Measurements from ENCODE around the gene INSIG1. TPM values are rescaled to one million over a fixed set of nuclear protein-coding genes. Genes with fewer than 3 reads are reported as not detected.

Gene INSIG1
- total RNA-seq, 2 experiments from 2014 or later, result 52.5 to 53.4 TPM

DNA sequence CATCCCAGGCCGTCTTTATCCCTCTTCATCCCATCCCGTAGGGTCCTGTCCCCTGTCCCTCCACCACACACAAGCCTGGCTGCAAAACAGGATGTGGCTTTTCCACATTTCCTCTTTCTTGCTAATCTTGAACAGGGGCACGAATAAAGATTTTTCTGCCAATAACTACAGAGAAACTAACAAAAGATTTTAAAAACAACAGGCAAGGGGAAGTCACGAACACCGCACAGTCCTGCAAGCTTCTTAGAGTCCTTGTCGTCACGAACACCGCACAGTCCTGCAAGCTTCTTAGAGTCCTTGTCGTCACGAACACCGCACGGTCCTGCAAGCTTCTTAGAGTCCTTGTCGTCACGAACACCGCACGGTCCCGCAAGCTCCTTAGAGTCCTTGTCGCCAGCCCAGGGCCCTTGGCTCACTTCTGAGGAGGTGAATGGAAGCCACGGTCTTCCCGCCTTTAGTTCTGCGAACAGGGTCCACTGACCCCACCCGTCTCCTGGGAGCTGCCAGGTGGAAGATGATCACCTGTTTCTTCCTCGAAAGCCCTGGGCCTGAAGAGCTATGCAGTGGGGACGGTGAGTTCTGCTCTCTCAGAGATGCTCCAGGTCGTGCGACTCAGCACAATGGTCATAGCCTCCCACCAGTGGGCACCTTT, 10.3 kb upstream of the INSIG1 start:
- Mint-ChIP-seq H3K4me3 (no peak overlapping the region), H3K27me3 (no peaks in the 10 kb centered on the region), H3K36me3 (no peaks in the 10 kb centered on the region), H3K4me1 (peaks cover 42% of the 10 kb centered on the region), H3K9me3 (no peaks in the 10 kb centered on the region), H3K27ac (no peak overlapping the region)
- DNase-seq, result no peak

DNA sequence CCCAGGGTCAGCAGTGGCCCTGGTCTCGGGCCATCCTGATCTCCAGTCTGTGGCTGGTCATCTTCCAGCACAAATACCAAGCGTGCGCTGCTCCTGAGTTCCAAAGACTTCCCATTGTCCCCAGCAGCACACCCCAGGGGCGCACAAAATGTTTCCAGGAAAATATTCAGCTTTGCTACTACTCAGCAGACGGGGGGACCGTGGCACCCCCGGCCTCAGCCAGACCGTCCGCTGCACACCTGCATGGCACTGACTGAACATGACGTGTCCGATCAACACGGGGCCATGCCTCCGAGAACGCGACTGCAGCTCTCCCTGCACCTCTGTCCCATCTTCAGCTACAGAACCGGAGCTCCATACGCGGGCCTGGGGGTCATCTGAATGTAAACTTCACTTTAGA, 9.6 kb upstream of the INSIG1 start:
- Mint-ChIP-seq H3K4me1 (peaks cover 36% of the 10 kb centered on the region), H3K27ac (no peak overlapping the region), H3K36me3 (no peaks in the 10 kb centered on the region), H3K4me3 (no peak overlapping the region), H3K27me3 (no peaks in the 10 kb centered on the region), H3K9me3 (no peaks in the 10 kb centered on the region)
- DNase-seq, result no peak

DNA sequence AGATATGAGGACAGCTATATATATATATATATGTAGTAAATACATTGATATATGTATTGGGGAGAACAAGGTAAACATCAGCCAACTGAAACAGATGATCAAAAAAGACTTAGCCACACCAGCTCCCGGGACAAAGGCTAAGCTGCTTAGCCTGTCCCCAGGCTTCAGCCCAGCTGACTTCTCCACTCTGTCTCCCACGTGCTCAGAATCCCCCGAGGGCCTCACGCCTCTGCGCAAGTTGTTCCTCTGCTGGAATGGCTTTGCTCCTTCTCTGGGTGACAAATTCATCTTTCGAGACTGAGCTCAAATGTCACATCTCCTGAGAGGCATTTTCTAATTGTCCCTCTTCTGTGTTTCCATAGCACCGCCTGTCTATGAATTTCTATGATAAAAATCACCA, 8.6 kb upstream of the INSIG1 start:
- H3K36me3 Mint-ChIP-seq, result no peaks in the 10 kb centered on the region
- no peaks in the 10 kb centered on the region for H3K27me3 Mint-ChIP-seq
- no peak for DNase-seq
- H3K4me3 Mint-ChIP-seq, result no peak overlapping the region
- H3K4me1 Mint-ChIP-seq, result peaks cover 30% of the 10 kb centered on the region
- H3K27ac Mint-ChIP-seq, result no peak overlapping the region
- no peaks in the 10 kb centered on the region for H3K9me3 Mint-ChIP-seq

DNA sequence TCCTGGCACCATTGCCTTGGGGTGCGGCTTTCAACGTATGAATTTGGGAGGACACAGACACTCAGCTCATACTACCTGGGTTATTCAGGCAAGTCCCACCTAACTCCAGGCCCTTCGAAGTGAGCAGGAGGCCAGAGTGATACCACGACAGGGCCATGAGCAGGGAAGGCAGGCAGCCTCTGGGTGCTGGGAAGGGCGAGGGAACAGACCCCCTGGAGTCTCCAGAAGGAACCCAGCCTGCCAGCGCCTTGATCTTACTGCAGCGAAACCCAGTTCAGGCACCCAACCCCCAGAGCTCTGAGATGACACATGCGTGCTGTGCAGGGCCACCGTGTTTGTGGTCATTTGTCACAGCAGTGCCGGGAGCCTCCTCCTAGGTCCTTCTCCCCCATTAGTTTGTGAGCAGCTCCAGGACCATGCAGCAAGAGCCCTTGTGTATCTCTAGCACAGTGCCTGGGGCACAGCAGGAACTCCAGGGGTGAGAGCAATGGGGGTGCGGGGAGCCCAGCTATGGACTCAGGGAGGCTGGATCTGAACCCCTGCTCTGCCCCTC, 7.7 kb upstream of the INSIG1 start:
- Mint-ChIP-seq H3K4me3 (no peak overlapping the region), H3K36me3 (peaks cover 2% of the 10 kb centered on the region), H3K27me3 (no peaks in the 10 kb centered on the region), H3K27ac (no peak overlapping the region), H3K4me1 (peaks cover 30% of the 10 kb centered on the region), H3K9me3 (no peaks in the 10 kb centered on the region)
- no peak for DNase-seq

DNA sequence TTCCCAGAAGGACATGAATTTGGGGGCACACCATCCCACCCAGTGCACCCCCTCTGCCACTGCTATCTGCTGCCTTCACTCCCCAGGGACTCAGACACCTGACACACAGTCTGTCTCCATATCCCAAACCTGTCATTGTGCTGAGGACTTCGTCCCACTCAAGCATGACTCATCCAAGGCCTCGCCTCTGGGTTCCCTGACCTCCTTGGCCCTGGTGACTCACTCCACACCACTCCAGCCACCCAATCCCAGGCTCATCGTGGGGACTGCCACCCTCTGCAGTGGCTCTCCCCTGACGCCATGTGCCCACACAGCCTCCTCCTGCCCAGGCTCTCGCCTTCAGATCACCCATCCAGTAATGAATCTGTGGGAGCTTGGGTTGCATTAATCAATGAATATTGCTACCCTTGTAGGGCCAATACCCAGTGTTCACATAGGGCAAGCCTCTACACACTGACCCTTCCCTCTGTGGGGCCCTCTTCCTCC, 6.6 kb upstream of the INSIG1 start:
- H3K4me1 Mint-ChIP-seq, result peaks cover 26% of the 10 kb centered on the region
- no peak overlapping the region for H3K27ac Mint-ChIP-seq
- no peak for DNase-seq
- no peaks in the 10 kb centered on the region for H3K27me3 Mint-ChIP-seq
- no peaks in the 10 kb centered on the region for H3K9me3 Mint-ChIP-seq
- H3K4me3 Mint-ChIP-seq, result no peak overlapping the region
- peaks cover 2% of the 10 kb centered on the region for H3K36me3 Mint-ChIP-seq

DNA sequence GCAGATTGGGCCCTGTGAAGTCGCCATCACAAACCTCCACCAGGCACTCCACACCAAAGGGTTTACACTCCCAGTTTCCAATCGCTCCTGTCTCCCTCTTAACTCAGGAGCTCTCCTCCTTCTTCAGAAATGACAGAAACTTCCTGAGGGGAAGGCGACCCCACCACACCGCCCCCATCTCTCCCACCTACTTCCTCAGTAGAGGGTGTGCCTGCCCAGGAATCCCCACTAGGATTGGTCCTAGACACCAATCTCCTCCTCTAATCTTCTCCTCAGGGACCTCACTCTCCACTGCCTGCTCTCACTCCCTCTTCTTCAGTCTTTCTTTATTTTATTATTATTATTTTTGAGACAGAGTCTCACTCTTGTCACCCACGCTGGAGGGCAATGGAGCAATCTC, 5.9 kb upstream of the INSIG1 start:
- peaks cover 27% of the 10 kb centered on the region for H3K4me1 Mint-ChIP-seq

DNA sequence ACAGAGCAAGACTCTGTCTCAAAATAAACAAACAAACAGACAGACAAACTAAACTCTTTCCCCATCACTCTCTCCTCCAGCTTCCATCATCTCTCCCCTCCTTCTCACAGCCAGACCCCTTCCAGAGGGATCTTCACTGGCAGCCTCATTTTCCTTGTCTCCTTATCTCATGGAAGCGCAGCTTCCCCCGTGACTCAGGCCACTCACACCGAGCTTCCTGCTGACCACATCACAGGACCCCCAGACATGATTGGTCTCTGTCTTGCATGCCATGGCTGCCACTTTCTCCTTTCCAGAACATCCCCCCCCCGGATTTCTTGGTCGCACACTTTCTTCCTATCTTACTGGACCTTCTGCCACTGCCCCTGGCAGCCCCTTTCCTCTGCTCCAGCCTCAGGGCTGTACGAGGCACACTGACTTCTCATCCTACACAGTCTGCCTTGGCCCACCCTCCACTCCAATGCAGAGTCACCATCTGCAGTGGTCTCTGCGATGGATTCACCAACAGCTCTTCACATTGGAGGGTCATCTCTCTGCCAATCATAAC, 4.9 kb upstream of the INSIG1 start:
- H3K27me3 Mint-ChIP-seq, result no peaks in the 10 kb centered on the region
- no peak overlapping the region for H3K27ac Mint-ChIP-seq
- H3K4me1 Mint-ChIP-seq, result peaks cover 19% of the 10 kb centered on the region
- no peak overlapping the region for H3K4me3 Mint-ChIP-seq
- H3K36me3 Mint-ChIP-seq, result peaks cover 3% of the 10 kb centered on the region
- DNase-seq, result no peak
- H3K9me3 Mint-ChIP-seq, result no peaks in the 10 kb centered on the region

More for the DNA sequence above, 5.9 kb upstream of the INSIG1 start:
- Mint-ChIP-seq H3K36me3 (peaks cover 3% of the 10 kb centered on the region), H3K27me3 (no peaks in the 10 kb centered on the region), H3K27ac (no peak overlapping the region), H3K4me3 (no peak overlapping the region), H3K9me3 (no peaks in the 10 kb centered on the region)
- no peak for DNase-seq

DNA sequence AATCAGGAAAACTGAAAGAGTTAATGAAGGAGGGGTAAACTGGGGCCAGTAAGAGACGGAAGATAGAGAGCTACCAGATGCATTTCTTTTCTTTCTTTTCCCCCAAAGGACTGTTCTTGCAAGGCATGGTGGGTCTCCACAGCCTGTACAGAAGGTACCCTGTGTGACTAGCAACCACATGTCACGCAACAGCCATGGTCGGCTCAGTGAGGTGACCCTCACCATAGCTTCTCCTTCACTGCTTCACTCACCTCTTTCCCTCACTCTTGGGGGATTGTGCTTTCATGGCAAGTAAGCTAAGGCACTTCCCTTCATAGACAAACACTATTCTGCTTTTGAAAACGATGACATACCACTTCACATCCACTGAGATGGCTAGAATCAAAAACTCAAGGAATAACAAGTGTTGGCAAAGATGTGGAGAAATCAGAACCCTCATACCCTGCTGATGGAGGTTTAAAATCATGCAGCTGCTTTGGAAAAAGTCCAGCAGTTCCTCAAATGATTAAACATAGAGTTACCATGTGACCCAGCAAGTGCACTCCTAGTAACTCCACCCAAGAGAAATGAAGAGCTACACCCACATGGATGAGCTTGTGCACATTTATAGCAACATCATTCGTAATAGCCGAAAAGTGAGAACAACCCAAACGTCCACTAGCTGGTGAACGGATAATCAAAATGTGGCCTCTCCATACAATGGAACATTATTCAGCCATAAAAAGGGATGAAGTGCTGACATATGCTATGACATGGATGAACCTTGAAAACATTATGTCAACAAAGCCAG, 3.8 kb upstream of the INSIG1 start:
- no peaks in the 10 kb centered on the region for H3K27me3 Mint-ChIP-seq
- no peak for DNase-seq
- H3K36me3 Mint-ChIP-seq, result peaks cover 7% of the 10 kb centered on the region

DNA sequence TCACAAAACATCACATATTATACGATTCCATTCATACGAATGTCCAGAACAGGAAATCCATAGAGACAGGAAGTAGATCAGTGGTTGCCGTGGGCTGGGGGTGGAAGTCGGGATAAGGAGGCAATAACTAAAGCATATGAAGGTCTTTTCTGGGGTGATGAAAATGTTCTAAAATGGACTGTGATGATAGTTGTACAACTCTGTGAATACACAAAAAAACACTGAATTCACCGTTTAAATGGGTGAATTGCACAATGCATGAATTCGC, 3.2 kb upstream of the INSIG1 start:
- Mint-ChIP-seq H3K4me3 (no peak overlapping the region), H3K27me3 (no peaks in the 10 kb centered on the region), H3K27ac (no peak overlapping the region), H3K4me1 (peaks cover 18% of the 10 kb centered on the region), H3K36me3 (peaks cover 10% of the 10 kb centered on the region), H3K9me3 (no peaks in the 10 kb centered on the region)
- DNase-seq, result no peak

More for the DNA sequence above, 3.8 kb upstream of the INSIG1 start:
- Mint-ChIP-seq H3K9me3 (no peaks in the 10 kb centered on the region), H3K27ac (no peak overlapping the region), H3K4me3 (no peak overlapping the region), H3K4me1 (peaks cover 18% of the 10 kb centered on the region)

DNA sequence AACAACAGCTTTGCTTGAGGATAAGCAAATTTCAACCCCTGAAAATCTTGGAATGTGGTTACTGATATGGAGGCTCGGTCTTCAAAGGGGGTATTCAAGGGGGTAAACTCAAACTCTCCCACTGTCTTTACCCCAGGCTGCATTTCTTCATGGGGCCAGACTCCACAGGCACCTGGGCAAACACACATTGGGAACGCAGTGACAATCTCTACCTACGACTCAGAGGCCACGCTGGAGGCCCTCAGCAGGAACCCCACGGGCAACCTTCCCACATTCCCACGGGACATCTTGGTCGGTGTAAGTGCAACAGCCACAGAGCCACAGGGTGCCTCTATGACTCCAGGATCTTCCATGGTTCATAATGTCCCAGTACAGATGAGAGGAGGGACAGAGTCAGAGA, 2.2 kb upstream of the INSIG1 start:
- Mint-ChIP-seq H3K27ac (no peak overlapping the region), H3K4me1 (peaks cover 26% of the 10 kb centered on the region), H3K4me3 (peak overlapping the region; percentile 19), H3K27me3 (no peaks in the 10 kb centered on the region), H3K9me3 (no peaks in the 10 kb centered on the region), H3K36me3 (peaks cover 18% of the 10 kb centered on the region)
- DNase-seq, result no peak

DNA sequence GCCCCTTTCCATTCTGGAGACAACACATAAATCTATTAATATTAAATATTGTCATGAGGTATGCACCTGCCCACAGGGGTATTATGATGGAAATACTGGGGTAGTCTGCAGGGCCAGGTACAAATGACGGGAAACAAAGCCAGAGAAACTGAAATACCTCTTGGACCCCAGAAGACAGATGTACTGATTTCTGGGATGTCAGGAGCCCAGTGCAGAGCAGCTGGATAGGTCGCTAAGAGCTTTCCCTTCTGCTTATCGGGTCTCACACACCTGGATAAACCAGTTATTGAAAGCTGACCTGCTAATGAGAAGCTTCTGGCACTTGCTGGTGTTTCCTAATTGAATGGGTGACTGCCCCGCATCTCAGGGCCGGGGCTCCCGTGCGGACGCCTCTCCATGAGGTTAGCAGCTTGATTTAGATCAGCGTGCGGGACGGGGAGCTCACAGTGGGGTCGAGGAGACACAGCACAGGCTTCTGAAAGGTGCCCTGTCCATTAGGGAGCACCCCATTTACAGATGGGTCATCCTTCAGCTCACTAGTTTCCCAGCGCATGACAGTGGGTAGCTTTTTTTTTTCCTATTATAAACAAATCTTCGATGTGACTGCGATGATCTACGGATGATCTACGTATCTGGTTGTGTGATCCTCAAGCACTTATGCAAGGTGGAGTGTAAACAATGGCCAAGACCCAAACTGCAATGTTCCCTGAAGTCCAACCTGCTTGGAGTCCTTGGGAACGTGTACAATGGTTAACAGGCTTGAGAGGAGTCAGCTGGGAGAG, 1.5 kb upstream of the INSIG1 start:
- peaks cover 29% of the 10 kb centered on the region for H3K4me1 Mint-ChIP-seq
- peak overlapping the region; percentile 84 for H3K4me3 Mint-ChIP-seq
- DNase-seq, result no peak
- no peaks in the 10 kb centered on the region for H3K9me3 Mint-ChIP-seq
- no peaks in the 10 kb centered on the region for H3K27me3 Mint-ChIP-seq
- peaks cover 24% of the 10 kb centered on the region for H3K36me3 Mint-ChIP-seq
- peak overlapping the region; percentile 92 for H3K27ac Mint-ChIP-seq

DNA sequence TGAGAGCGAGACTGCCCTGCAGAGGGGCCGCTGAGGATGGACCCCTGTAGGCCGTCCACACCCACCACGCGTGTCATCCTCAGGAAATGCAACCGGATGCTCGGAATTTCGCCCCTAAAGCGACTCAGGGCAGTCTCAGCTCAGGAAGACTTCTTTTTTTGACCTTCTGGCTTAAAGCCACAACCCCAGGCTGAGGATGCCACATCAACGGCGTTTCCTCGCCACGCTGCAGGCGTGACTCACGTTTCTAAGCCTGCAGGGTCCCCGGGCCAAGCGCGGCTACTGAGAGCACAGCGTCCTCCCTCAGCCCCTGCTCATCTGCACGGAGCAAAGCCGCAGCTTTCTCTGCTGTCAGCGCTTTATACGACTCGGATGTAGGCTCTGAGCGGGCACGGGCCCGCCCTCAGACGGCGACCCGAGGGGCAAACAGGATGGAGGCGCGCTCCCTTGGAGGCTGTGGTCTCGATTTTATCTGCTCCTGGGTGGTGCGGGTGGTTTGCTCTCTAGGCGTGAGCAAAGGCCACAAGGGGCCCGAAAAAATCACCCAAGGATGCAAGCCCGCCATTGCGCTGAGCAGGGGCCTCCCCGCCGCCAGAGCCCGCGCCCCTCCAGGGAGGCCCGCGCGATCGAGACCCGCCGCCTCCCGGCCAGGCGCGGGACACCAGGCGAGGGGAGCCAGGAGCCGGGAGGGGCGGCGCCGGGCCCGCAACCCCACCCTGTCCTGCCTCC, 726 bp upstream of the INSIG1 start:
- no peaks in the 10 kb centered on the region for H3K27me3 Mint-ChIP-seq
- H3K27ac Mint-ChIP-seq, result peak overlapping the region; percentile 92
- peaks cover 29% of the 10 kb centered on the region for H3K36me3 Mint-ChIP-seq
- peak overlapping the region; percentile 84 for H3K4me3 Mint-ChIP-seq
- no peaks in the 10 kb centered on the region for H3K9me3 Mint-ChIP-seq
- peak; percentile 84 for DNase-seq
- peaks cover 30% of the 10 kb centered on the region for H3K4me1 Mint-ChIP-seq

DNA sequence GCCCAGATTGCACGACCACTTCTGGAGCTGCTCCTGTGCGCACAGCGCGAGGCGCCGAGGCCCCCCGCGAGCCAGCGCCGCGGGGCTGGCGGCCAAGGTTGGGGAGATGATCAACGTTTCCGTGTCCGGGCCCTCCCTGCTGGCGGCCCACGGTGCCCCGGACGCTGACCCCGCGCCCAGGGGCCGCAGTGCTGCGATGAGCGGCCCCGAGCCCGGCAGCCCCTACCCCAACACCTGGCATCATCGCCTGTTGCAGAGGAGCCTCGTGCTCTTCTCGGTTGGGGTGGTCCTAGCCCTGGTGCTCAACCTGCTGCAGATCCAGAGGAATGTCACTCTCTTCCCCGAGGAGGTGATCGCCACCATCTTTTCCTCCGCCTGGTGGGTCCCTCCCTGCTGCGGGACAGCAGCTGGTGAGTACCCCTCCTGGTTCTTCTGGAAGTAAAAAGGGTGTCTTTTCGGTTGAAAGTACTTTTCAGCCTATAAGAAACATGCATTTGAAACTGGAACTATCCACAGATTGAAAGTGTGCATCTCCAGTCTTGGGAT, 683 bp downstream of the INSIG1 start:
- peak overlapping the region; percentile 95 for H3K27ac Mint-ChIP-seq
- DNase-seq, result peak; percentile 18
- H3K36me3 Mint-ChIP-seq, result peaks cover 29% of the 10 kb centered on the region
- no peaks in the 10 kb centered on the region for H3K27me3 Mint-ChIP-seq
- H3K4me3 Mint-ChIP-seq, result peak overlapping the region; percentile 92
- H3K4me1 Mint-ChIP-seq, result peaks cover 30% of the 10 kb centered on the region
- H3K9me3 Mint-ChIP-seq, result no peaks in the 10 kb centered on the region

DNA sequence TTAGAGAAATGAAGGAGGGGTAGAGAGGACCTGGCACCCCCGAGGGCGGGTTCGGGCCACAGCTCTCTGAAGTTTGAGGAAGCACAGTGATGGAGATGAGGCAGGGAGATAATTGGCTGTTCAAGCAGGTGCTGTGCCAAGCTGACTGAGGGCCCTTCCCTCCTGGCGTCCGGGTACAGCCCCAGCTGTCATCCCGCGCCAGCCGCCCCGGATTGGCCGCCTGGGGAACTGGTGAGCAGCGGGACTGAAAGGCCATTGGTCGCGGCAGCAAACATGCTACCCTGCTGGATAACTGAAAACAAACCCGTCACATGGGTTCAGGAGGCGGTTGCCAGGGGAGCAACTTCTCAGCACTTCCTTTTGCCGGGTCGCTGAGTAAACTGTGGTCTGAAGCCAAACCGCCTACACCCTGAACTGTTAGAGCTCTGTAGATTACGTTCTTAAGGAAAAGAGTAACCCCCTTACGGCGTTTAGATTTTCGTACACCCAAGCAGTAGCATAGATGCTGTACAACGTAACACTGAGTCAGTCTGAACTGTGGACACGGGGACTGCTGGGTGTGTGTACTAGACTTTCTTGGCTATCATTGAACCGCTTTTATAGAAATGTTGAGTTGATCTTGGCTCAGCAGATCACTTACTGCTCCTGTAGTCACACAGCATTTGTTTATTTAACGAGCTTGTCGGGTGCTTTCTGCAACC, 1.3 kb downstream of the INSIG1 start:
- Mint-ChIP-seq H3K27me3 (no peaks in the 10 kb centered on the region), H3K4me1 (peaks cover 30% of the 10 kb centered on the region), H3K9me3 (no peaks in the 10 kb centered on the region), H3K36me3 (peaks cover 35% of the 10 kb centered on the region), H3K4me3 (peak overlapping the region; percentile 92), H3K27ac (peak overlapping the region; percentile 95)
- peak; percentile 98 for DNase-seq
